HG03025 (cell line): Measurements from ENCODE around the gene ZBTB8OS.
"Not testable (repeated sequence)": the region's sequence is repeated elsewhere in the genome, so short reads cannot be mapped to it uniquely, and the experiment has no call there.

ENCODE experiments used
- ATAC-seq: cut with Tn5 transposase; IDR thresholded peaks from one replicate; pipeline ENCODE4 v1.9.1; 2021; ENCODE audit warnings: mild to moderate bottlenecking, moderate library complexity; ENCODE audit not compliant: unreplicated experiment, low FRiP score

Gene ZBTB8OS

DNA sequence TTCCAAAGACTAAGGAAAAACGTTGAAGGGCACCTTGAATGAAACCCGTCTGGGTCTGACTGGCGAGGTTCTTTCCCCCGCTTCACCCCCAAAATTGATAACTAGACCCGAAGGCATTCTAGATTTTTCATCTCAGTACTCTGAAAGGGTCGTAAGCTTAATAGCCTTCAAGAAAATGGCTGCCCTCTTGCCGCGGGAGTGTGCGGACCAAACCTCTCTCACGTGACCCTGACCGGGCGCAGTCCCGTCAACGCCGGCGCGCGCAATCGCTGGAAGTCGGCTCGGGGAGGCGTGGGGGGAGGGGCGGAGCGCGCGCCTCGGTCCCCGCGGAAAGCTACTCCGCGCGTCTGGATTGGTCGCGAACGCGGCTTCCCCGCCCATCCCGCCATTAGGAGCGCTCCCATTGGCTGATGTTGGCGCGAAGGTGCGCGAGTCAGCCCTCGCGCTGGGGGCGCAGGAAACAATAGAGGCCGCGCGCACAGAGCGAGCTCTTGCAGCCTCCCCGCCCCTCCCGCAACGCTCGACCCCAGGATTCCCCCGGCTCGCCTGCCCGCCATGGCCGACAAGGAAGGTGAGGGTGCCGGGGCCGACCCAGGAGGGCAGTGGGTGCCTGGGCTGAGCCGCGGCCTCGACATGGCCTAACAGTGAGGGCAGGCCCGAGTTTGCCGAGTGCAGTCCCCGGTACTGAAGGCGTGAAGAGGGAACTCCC, 556 bp upstream of the ZBTB8OS start, which contains the start of gene RBBP4:
Gene RBBP4, plus strand, starts transcription at position 457 of the 709 bp plus-strand sequence. Its CDS starts 99 bp downstream, at position 556.
- peak; percentile 73 for ATAC-seq

DNA sequence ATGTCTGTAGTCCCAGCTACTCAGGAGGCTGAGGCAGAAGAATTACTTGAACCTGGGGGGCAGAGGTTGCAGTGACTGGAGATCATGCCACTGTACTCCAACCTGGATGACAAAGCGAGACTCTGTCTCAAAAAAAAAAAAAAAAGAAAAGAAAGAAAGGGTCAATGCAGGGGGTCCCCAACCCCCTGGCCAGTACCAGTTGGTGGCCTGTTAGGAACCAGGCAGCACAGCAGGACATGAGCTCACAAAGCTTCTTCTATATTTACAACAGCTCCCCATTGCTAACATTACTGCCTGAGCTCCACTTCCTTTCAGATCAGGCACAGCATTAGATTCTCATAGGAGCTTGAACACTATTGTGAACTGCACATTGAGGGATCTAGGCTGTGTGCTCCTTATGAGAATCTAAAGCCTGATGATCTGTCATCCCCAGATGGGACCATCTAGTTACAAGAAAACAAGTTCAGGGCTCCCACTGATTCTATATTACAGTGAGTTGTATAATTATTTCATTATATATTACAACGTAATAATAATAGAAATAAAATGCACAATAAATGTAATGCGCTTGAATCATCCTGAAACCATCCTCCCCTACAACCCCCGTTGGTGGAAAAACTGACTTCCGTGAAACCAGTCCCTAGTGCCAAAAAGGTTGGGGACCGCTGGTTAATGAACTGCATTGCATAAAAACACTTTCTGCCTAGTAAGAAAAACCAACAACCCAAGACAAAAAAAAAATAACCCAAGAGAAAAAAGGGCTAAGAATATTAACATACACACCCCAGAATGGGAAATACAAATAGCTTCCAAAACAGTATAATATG, 2.8 kb downstream of the ZBTB8OS start:
- ATAC-seq, result no peak

- no peak for ATAC-seq
These were observed 5.9 kb downstream of the ZBTB8OS start for GRCh38 chr1:32644426-32644825.

DNA sequence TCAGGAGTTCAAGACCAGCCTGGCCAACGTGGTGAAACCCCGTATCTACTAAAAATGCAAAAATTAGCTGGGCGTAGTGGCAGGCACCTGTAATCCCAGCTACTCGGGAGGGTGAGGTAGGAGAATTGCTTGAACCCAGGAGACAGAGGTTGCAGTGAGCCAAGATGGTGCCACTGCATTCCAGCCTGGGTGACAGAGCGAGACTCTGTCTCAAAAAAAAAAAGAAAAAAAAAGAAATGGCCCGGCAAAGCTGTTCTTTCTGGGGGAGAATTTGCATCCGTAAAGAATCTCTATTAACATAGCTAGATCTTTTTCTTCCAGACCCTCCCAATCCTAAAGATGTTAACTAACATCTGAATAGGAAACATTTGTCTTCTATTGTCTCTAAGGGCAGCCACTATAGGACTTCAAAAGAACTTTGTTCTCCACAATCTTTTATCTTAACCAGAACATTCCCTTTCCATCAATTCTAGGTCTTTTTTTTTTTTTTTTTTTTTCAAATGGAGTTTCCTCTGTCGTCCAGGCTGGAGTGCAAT, 8.0 kb downstream of the ZBTB8OS start:
- not testable (repeated sequence) for ATAC-seq

GRCh38 chr1:32639489-32640075, 10.8 kb downstream of the ZBTB8OS start:
- no peak for ATAC-seq

GRCh38 chr1:32636914-32637645, 13.3 kb downstream of the ZBTB8OS start:
- no peak for ATAC-seq

- no peak for ATAC-seq
These were observed 14.7 kb downstream of the ZBTB8OS start for GRCh38 chr1:32635508-32636277.

- no peak for ATAC-seq
These were observed 17.5 kb downstream of the ZBTB8OS start for GRCh38 chr1:32632829-32633228.

DNA sequence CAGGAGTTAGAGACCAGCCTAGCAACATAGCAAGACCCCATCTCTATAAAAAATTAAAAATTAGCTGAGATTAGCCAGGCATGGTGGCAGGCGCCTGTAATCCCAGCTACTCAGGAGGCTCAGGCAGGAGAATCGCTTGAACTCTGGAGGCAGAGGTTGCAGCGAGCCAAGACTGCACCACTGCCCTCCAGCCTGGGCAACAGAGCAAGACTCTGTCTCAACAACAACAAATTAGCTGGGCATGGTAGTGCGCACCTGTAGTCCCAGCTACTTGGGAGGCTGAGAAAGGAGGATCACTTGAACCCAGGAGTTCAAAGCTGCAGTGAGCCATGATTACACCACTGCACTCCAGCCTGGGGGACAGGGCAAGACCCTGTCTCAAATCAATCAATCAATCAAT, 20.2 kb downstream of the ZBTB8OS start:
- ATAC-seq, result not testable (repeated sequence)

DNA sequence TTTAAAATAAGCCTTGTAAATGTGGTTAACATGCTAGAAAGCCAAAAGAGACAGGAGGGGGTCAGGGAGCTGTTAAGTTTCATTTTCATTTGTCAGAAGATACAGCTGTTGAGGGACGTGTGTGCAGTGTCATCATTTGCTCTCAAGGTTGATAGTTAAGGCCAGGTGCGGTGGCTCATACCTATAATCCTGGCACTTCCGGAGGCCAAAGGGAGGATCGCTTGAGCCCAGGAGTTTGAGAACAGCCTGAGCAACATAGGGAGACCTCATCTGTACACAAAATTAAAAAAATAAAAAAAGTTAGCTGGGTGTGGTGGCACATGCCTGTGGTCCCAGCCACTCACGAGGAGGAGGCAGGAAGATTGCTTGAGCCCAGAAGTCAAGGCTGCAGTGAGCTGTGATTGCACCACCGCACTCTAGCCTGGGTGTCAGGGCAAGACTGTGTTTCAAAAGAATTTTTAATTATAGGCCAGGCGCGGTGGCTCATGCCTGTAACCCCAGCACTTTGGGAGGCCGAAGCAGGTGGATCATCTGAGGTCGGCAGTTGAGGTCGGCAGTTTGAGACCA, 22.7 kb downstream of the ZBTB8OS start:
- ATAC-seq, result no peak

GRCh38 chr1:32626176-32626575, 24.2 kb downstream of the ZBTB8OS start:
- no peak for ATAC-seq

- ATAC-seq, result no peak
These were observed 26.6 kb downstream of the ZBTB8OS start for GRCh38 chr1:32623775-32624174.

DNA sequence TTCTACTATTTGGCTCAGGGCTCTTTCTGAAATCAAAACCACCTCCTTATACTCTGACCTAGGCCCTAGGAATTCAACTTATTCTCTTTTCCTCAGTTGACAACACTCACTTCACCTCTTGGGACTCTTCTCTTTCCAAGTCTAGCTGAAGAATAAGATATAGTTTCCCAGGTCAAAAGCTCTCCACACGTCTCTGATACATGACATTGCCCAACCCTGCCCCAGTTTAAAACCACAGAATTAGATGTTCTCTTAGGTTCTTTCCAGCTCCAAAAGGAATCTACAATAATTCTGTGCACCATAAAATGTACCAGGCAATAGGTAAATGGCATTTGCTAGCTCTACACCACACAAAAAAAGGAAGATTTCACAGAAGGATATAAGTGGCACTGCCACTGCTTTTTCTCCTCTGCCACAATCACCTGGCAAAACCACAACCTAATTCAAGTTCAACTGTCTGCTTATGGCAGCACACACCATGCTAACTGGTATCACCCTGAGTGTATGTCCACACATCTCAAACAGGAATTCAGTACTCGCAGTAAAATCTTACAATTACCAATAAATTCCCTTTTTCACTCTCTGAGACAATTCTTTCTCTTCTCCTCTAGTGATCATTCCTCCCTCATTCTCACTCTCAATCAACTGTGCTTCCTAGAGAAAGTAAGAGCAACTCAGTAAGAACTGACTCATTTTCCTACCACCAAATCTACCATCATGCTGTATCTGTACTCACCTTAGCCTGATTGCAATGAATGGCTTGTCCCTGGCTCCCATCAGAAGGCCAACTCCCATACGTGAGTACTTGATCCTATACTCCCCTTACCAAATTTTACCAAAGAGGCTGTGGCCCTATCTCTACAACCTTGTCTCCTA, 27.3 kb downstream of the ZBTB8OS start:
- ATAC-seq, result no peak

- ATAC-seq, result no peak
These were observed 28.1 kb downstream of the ZBTB8OS start for GRCh38 chr1:32622205-32622604.

GRCh38 chr1:32619701-32620485, 30.5 kb downstream of the ZBTB8OS start:
- ATAC-seq, result no peak

DNA sequence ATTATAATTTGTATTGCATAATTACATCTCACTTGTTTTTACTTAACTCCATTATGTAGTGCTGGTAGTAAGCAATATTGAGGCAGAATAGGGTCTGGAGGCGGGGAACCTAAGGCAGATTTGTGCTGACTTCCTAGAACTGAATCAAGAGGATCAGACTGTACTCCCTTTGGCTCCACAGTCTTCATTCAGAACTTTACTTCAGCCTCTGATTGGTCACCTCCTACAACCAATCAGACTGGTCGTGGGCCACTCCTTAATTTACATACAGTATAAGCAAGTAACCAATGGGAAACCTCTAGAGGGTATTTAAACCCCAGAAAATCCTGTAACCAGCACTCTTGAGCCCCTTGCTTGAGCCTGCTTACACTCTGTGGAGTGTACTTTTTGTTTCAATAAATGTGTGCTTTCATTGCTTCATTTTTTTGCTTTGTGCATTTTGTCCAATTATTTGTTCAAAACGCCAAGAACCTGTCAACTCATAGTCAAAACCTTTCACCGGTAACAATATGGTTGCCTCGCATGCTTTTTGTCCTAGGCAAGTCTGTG, 31.6 kb downstream of the ZBTB8OS start:
- ATAC-seq, result no peak

GRCh38 chr1:32613472-32613871, 36.9 kb downstream of the ZBTB8OS start:
- no peak for ATAC-seq
